Liver (tissue), 9 donors: ENCODE data around the gene FANCI. TPM values are rescaled to one million over a fixed set of nuclear protein-coding genes. Genes with fewer than 3 reads are reported as not detected.

Source experiments
- DNase-seq: peaks from one replicate; pipeline ENCODE4 v3.0.0-alpha.2; 2017; ENCODE audit warnings: low spot score
- H3K27ac ChIP-seq, 2 donors: one replicate each; pipeline ENCODE4 v1.7.0; 2013; ENCODE audit warnings: inconsistent platforms in 2 of 2, low read length in 2 of 2, control low read depth in 1 of 2, low read depth in 1 of 2, mild to moderate bottlenecking in 1 of 2
- H3K27me3 ChIP-seq, 4 donors: one replicate each; pipeline versions ENCODE4 v1.6.1 to v1.7.0; 2013; ENCODE audit warnings: low read length in 3 of 4, inconsistent platforms in 1 of 4, mild to moderate bottlenecking in 1 of 4, moderate library complexity in 1 of 4; ENCODE audit not compliant: control insufficient read depth in 4 of 4, insufficient read depth in 4 of 4
- H3K36me3 ChIP-seq, 4 donors: one replicate each; pipeline versions ENCODE4 v1.6.1 to v1.7.0; 2013; ENCODE audit warnings: low read length in 3 of 4, mild to moderate bottlenecking in 3 of 4, low read depth in 1 of 4, moderate library complexity in 1 of 4; ENCODE audit not compliant: control insufficient read depth in 4 of 4, insufficient read depth in 3 of 4
- H3K4me1 ChIP-seq, 4 donors: one replicate each; pipeline versions ENCODE4 v1.6.1 to v1.7.0; 2013; ENCODE audit warnings: low read length in 3 of 4, mild to moderate bottlenecking in 3 of 4, moderate library complexity in 1 of 4; ENCODE audit not compliant: control insufficient read depth in 4 of 4, insufficient read depth in 4 of 4
- H3K4me3 ChIP-seq, 3 donors: one replicate each; pipeline versions ENCODE4 v1.6.1 to v1.7.0; 2013; ENCODE audit warnings: low read length in 3 of 3, control low read depth in 1 of 3, low read depth in 1 of 3, mild to moderate bottlenecking in 1 of 3
- H3K9ac ChIP-seq, 2 donors: one replicate each; pipeline ENCODE4 v1.7.0; 2013; ENCODE audit warnings: low read length in 2 of 2, mild to moderate bottlenecking in 2 of 2, moderate library complexity in 2 of 2, control low read depth in 1 of 2, low read depth in 1 of 2
- H3K9me3 ChIP-seq, 4 donors: one replicate each; pipeline versions ENCODE4 v1.6.1 to v1.7.0; 2013; ENCODE audit warnings: low read length in 3 of 4; ENCODE audit not compliant: control insufficient read depth in 4 of 4
- ATF3 ChIP-seq: IDR thresholded peaks from 2 replicates; pipeline ENCODE4 v1.6.1; 2016; ENCODE audit warnings: antibody characterized with exemption
- EGR1 ChIP-seq, 2 donors: IDR thresholded peaks; 2 replicates each; pipeline ENCODE4 v1.6.1; 2016 to 2018; ENCODE audit warnings: antibody characterized with exemption in 2 of 2, low read depth in 2 of 2
- FOXA1 ChIP-seq: IDR thresholded peaks from 2 replicates; pipeline ENCODE4 v1.6.1; 2016; ENCODE audit warnings: antibody characterized with exemption
- FOXA2 ChIP-seq: IDR thresholded peaks from 2 replicates; pipeline ENCODE4 v1.6.1; 2016; ENCODE audit warnings: antibody characterized with exemption
- GABPA ChIP-seq, 2 donors: IDR thresholded peaks in 1 of 2; conservative IDR thresholded peaks in 1 of 2; 2 replicates each; pipeline ENCODE4 v1.6.1; 2016; ENCODE audit warnings: antibody characterized with exemption in 2 of 2, mild to moderate bottlenecking in 1 of 2, moderate library complexity in 1 of 2
- HNF4A ChIP-seq, 2 donors: conservative IDR thresholded peaks; 2 replicates each; pipeline ENCODE4 v1.6.1; 2016; ENCODE audit warnings: antibody characterized with exemption in 2 of 2, mild to moderate bottlenecking in 2 of 2
- HNF4G ChIP-seq: IDR thresholded peaks from 2 replicates; pipeline ENCODE4 v1.6.1; 2016; ENCODE audit warnings: antibody characterized with exemption
- JUND ChIP-seq, 2 donors: IDR thresholded peaks; 2 replicates each; pipeline ENCODE4 v1.6.1; 2016; ENCODE audit warnings: antibody characterized with exemption in 2 of 2
- MAX ChIP-seq: IDR thresholded peaks from 2 replicates; pipeline ENCODE4 v1.6.1; 2016; ENCODE audit warnings: antibody characterized with exemption
- NR2F2 ChIP-seq: IDR thresholded peaks from 2 replicates; pipeline ENCODE4 v1.6.1; 2016; ENCODE audit warnings: antibody characterized with exemption
- RAD21 ChIP-seq, 2 donors: IDR thresholded peaks; 2 replicates each; pipeline ENCODE4 v1.6.1; 2016; ENCODE audit warnings: antibody characterized with exemption in 2 of 2, mild to moderate bottlenecking in 2 of 2
- RXRA ChIP-seq, 2 donors: IDR thresholded peaks; 2 replicates each; pipeline ENCODE4 v1.6.1; 2017 to 2018; ENCODE audit warnings: antibody characterized with exemption in 2 of 2, mild to moderate bottlenecking in 1 of 2
- SP1 ChIP-seq: IDR thresholded peaks from 2 replicates; pipeline ENCODE4 v1.6.1; 2018; ENCODE audit warnings: antibody characterized with exemption, mild to moderate bottlenecking
- TAF1 ChIP-seq: conservative IDR thresholded peaks from 2 replicates; pipeline ENCODE4 v1.6.1; 2016; ENCODE audit warnings: antibody characterized with exemption, mild to moderate bottlenecking
- YY1 ChIP-seq: IDR thresholded peaks from 2 replicates; pipeline ENCODE4 v1.6.1; 2016; ENCODE audit warnings: antibody characterized with exemption, mild to moderate bottlenecking
- WGBS: extraction: QIAGEN DNeasy Blood & Tissue Kit; methylation state at CpG from one replicate; pipeline ENCODE4 v1.1.7; 2013; 5-methylcytosine and 5-hydroxymethylcytosine counted together
- polyA plus RNA-seq, 2 donors: library from polyadenylated mRNA; stranded (reverse) in 1 of 2; unstranded in 1 of 2; fragments of 200-250 nt in 1 of 2; fragments of >200 nt in 1 of 2; fragmentation: Nextera tagmentation in 1 of 2; extraction: Ambion mirVana in 1 of 2; gene quantifications; one replicate each; pipeline versions ENCODE4 v1.2.1 to v1.2.3, GENCODE V29; 2013 to 2015
- total RNA-seq, 2 donors: library from RNA; depleted of rRNA; stranded (reverse); fragments of >200 nt; gene quantifications; one replicate each; pipeline ENCODE4 v1.2.3, GENCODE V29; 2014
- TF ChIP-seq, protein P1 (sequence below): fragments of 150-350 bp; IDR thresholded peaks from 2 replicates; pipeline ENCODE4 v1.5.1; 2017; ENCODE audit warnings: improper control_type of control experiment, low read depth, low read length; ENCODE audit not compliant: missing input control
- TF ChIP-seq, protein P2 (sequence below): IDR thresholded peaks from 2 replicates; pipeline ENCODE4 v1.6.1; 2016; ENCODE audit warnings: antibody characterized with exemption, mild to moderate bottlenecking
- TF ChIP-seq, protein P3 (sequence below): IDR thresholded peaks from 2 replicates; pipeline ENCODE4 v1.6.1; 2016; ENCODE audit warnings: antibody characterized with exemption
- donor health status: healthy.
- donor health status: healthy.
- donor health status: healthy.
- donor health status: healthy.
- donor health status: healthy.

FANCI gene
- total and polyA plus RNA-seq, 4 donors = 1.7 to 41.9 (median 2.3) TPM

- H3K9ac ChIP-seq = peak overlapping the region in 1 of 2 donors; percentile 56
- DNase-seq = peak; percentile 80
- H3K27me3 ChIP-seq = no peaks in the 10 kb centered on the region
- H3K4me3 ChIP-seq = peak overlapping the region in 1 of 3 donors; percentile 7
- WGBS = under 1% methylated on average over 14 of the region's 14 CpGs
- H3K27ac ChIP-seq = no peak overlapping the region
- peaks cover 0 to 8% (median 2%) of the 10 kb centered on the region in 4 donors for H3K4me1 ChIP-seq
- H3K9me3 ChIP-seq = no peaks in the 10 kb centered on the region
- TF ChIP-seq HNF4G = no peak
- TF ChIP-seq, protein P1, sequence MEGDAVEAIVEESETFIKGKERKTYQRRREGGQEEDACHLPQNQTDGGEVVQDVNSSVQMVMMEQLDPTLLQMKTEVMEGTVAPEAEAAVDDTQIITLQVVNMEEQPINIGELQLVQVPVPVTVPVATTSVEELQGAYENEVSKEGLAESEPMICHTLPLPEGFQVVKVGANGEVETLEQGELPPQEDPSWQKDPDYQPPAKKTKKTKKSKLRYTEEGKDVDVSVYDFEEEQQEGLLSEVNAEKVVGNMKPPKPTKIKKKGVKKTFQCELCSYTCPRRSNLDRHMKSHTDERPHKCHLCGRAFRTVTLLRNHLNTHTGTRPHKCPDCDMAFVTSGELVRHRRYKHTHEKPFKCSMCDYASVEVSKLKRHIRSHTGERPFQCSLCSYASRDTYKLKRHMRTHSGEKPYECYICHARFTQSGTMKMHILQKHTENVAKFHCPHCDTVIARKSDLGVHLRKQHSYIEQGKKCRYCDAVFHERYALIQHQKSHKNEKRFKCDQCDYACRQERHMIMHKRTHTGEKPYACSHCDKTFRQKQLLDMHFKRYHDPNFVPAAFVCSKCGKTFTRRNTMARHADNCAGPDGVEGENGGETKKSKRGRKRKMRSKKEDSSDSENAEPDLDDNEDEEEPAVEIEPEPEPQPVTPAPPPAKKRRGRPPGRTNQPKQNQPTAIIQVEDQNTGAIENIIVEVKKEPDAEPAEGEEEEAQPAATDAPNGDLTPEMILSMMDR = peak; percentile 89
- TF ChIP-seq RAD21 (IDR thresholded peaks at IDR 0.05) = peak; percentile 82 to 85
- TF ChIP-seq MAX = no peak
- no peaks in the 10 kb centered on the region for H3K36me3 ChIP-seq
Observed at GRCh38 chr15:89206908-89207331, 36.9 kb upstream of the FANCI start.

DNA sequence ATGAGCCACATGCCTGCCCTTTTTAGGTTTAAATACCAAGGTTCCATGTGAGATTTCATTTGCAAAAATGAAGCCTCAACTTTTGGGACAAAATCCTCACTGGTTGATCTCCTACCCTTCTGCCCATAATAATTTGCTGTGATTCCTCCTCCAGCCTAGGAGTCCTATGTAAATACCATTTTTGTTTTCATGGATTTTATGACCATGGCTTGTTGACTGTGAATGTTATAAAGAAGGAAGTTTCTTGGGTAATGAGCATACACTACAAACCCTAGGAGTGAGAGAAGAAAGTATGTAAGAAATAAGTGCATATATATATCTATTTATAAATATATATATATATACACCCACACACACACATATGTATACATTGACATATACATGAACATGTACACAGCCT is 35.5 kb upstream of the FANCI start:
- Histone ChIP-seq H3K27me3 (no peaks in the 10 kb centered on the region), H3K4me3 (no peak overlapping the region), H3K4me1 (peaks cover 0 to 8% (median 2%) of the 10 kb centered on the region in 4 donors), H3K27ac (no peak overlapping the region), H3K9ac (no peak overlapping the region), H3K9me3 (no peaks in the 10 kb centered on the region), H3K36me3 (no peaks in the 10 kb centered on the region)
- no peak for TF ChIP-seq RAD21 (IDR thresholded peaks at IDR 0.05)
- no peak for TF ChIP-seq GABPA (IDR thresholded peaks at IDR 0.05 in 1 of 2, conservative IDR thresholded peaks at IDR 0.05 in 1 of 2)
- no peak for TF ChIP-seq YY1
- TF ChIP-seq, protein P1 = no peak
- TF ChIP-seq FOXA2 = no peak
- TF ChIP-seq JUND (IDR thresholded peaks at IDR 0.05) = no peak
- no peak for TF ChIP-seq RXRA (IDR thresholded peaks at IDR 0.05)
- TF ChIP-seq HNF4G = no peak
- no peak for TF ChIP-seq EGR1 (IDR thresholded peaks at IDR 0.05; ENCODE audit: low read depth in 2 of 2)
- TF ChIP-seq HNF4A (conservative IDR thresholded peaks at IDR 0.05) = no peak
- TF ChIP-seq, protein P2, sequence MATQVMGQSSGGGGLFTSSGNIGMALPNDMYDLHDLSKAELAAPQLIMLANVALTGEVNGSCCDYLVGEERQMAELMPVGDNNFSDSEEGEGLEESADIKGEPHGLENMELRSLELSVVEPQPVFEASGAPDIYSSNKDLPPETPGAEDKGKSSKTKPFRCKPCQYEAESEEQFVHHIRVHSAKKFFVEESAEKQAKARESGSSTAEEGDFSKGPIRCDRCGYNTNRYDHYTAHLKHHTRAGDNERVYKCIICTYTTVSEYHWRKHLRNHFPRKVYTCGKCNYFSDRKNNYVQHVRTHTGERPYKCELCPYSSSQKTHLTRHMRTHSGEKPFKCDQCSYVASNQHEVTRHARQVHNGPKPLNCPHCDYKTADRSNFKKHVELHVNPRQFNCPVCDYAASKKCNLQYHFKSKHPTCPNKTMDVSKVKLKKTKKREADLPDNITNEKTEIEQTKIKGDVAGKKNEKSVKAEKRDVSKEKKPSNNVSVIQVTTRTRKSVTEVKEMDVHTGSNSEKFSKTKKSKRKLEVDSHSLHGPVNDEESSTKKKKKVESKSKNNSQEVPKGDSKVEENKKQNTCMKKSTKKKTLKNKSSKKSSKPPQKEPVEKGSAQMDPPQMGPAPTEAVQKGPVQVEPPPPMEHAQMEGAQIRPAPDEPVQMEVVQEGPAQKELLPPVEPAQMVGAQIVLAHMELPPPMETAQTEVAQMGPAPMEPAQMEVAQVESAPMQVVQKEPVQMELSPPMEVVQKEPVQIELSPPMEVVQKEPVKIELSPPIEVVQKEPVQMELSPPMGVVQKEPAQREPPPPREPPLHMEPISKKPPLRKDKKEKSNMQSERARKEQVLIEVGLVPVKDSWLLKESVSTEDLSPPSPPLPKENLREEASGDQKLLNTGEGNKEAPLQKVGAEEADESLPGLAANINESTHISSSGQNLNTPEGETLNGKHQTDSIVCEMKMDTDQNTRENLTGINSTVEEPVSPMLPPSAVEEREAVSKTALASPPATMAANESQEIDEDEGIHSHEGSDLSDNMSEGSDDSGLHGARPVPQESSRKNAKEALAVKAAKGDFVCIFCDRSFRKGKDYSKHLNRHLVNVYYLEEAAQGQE = no peak
- no peak for TF ChIP-seq MAX
- TF ChIP-seq NR2F2 = no peak
- no peak for TF ChIP-seq TAF1
- no peak for TF ChIP-seq ATF3
- TF ChIP-seq SP1 = no peak
- no peak for TF ChIP-seq FOXA1
- TF ChIP-seq, protein P3, sequence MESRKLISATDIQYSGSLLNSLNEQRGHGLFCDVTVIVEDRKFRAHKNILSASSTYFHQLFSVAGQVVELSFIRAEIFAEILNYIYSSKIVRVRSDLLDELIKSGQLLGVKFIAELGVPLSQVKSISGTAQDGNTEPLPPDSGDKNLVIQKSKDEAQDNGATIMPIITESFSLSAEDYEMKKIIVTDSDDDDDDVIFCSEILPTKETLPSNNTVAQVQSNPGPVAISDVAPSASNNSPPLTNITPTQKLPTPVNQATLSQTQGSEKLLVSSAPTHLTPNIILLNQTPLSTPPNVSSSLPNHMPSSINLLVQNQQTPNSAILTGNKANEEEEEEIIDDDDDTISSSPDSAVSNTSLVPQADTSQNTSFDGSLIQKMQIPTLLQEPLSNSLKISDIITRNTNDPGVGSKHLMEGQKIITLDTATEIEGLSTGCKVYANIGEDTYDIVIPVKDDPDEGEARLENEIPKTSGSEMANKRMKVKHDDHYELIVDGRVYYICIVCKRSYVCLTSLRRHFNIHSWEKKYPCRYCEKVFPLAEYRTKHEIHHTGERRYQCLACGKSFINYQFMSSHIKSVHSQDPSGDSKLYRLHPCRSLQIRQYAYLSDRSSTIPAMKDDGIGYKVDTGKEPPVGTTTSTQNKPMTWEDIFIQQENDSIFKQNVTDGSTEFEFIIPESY = no peak
- DNase-seq = no peak
